ENCODE measurements around the gene MAML2. TPM values are rescaled to one million over a fixed set of nuclear protein-coding genes. Genes with fewer than 3 reads are reported as not detected.

The MAML2 gene
- total RNA-seq, 4 donors from 2014 or later, result 34.3 to 58.8 (median 56.0) TPM

DNA sequence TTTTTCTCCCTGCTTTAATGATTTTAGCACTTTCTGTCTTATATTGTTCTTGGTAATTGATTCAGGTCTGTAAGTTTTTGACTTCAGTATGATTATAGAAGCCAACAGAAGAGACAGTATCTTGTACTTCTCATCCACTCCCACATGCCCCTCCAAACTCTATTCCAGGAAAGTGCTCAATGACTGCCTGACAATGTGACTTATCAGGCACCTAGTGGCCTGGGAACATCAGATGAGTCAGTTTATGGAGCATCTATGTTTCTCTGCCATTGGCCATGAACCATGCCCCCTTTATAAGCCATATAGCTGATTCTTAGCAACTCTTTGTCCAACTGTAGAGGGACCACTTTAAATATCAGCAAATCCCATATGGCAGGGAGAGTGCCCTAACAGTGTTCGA is 239.9 kb downstream of the MAML2 start:
- TF ChIP-seq, protein P1, sequence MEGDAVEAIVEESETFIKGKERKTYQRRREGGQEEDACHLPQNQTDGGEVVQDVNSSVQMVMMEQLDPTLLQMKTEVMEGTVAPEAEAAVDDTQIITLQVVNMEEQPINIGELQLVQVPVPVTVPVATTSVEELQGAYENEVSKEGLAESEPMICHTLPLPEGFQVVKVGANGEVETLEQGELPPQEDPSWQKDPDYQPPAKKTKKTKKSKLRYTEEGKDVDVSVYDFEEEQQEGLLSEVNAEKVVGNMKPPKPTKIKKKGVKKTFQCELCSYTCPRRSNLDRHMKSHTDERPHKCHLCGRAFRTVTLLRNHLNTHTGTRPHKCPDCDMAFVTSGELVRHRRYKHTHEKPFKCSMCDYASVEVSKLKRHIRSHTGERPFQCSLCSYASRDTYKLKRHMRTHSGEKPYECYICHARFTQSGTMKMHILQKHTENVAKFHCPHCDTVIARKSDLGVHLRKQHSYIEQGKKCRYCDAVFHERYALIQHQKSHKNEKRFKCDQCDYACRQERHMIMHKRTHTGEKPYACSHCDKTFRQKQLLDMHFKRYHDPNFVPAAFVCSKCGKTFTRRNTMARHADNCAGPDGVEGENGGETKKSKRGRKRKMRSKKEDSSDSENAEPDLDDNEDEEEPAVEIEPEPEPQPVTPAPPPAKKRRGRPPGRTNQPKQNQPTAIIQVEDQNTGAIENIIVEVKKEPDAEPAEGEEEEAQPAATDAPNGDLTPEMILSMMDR (IDR thresholded peaks at IDR 0.05; ENCODE audit: low read depth), result no peak

DNA sequence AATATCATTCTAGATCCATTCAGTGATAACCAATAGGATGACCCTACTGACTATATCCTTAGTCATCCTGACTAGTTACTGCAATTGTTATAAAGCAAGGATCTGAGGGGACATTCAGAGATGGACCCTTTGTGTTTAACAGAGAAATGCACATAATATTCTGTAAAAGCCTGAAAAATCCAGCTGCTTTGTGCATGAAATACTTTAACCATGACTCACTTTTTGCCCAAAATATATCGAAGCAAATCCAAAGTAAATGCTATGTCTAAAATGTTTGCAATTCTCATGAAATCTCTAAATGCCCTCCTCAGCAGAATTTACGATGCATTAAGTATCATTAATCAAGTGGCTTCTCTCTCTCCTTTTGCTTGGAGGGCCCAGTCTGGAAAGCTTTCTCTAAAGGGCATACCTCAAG is 240.3 kb downstream of the MAML2 start:
- TF ChIP-seq, protein P1 (IDR thresholded peaks at IDR 0.05; ENCODE audit: low read depth), result no peak

DNA sequence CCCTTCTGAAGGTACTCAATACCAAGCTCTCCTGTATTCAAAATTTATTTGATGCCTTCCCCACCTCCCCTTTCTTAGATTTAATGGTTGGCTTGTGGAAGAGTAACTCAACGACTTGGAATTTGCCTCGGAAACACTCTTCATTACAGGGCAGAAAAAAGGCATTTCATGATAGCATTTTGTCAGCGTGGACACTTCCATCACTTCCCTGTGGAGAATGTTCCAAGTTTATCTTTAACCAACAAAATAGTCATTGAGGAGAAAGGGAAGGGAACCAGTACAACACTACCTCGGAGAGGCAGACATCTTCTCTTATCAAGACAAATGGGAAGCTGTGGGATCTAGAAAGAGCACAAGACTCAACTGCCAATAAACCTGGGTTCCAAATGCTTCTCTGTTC is 241.8 kb downstream of the MAML2 start:
- TF ChIP-seq, protein P1 (IDR thresholded peaks at IDR 0.05; ENCODE audit: low read depth), result no peak

DNA sequence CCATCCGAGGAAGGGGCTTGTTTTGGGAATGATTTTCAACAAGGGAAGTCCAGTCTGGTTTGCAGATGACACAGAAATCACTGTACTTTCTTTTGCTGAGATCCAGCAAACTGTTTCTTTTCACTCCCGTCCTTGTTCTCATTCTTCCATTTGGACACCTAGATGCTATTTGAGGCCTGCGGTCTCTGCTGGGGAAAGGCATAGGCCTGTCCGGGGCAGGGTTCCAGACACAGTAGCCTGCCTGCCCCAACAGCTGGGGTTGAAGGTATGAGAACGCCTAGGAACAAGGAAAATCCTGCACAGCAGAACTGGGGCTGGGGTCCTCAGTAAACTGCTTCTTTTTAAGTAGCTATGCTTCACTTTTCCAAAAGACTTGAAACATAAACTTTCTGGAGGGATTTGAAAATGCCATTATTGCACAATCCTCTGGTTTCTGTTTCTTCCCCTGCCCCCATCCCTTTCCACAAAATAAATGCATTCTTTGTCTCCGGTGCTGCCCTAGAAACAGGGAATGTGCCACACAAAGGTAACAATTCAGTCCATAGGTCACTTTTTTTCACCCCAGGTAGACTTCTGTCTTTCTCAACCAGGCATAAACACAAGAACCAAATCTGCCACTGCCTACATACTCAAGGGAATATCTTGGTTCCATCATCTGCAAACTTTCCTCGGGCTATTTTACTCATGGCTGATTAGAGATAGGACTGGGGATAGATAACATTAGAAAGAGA is 244.3 kb downstream of the MAML2 start:
- TF ChIP-seq, protein P1 (IDR thresholded peaks at IDR 0.05; ENCODE audit: low read depth), result no peak

DNA sequence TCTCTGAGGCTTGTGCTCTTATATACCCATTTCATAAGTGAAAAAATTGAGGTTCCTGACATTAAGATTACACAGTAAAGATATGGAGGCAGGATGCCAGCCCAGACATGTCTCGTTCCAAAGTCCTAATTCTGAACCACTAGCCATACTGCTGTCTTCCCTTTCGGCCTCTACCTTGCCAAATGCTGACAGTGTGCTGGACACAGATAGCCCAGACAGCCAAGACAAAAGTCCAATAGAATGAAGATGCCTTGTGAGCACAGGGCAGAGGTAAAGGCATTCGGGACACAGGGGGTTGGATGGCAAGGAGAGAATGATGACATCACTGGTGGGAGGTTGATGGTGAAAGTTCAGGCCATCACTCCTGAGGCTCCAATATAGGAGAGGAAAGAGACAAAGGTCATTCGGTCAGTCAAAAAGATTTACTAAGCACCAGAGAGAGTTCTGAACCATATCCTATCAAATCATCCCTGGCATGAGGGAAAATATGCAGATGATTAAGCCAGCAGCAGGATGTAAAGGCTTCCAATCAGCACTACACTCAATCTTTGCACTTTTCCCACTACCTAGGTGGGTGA is 245.1 kb downstream of the MAML2 start:
- TF ChIP-seq, protein P1 (IDR thresholded peaks at IDR 0.05; ENCODE audit: low read depth), result no peak

DNA sequence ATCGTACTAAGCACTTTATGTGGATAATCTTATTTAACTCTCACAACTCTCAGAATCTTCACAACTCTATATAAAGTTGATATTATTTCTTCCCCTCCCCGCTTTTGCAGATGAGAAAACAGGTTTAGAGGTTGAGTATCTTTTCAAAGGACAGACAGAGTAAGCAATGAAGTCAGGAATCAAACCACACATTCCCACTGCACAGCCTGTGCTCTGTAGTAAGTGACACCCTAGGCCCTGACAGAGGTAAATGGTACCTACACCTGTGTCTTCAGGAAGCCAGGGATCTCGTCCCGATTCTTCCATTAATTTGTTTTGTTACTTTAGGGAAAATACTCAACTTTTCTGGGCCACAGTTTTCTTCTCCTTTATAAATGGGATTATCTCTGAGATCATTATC is 246.6 kb downstream of the MAML2 start:
- TF ChIP-seq, protein P1 (IDR thresholded peaks at IDR 0.05; ENCODE audit: low read depth), result no peak

GRCh38 chr11:96095884-96096303 is 247.1 kb downstream of the MAML2 start:
- TF ChIP-seq, protein P1 (IDR thresholded peaks at IDR 0.05; ENCODE audit: low read depth), result no peak
